Psoas muscle (tissue), 8 donors: ENCODE data around the gene SEMA4G. TPM values are rescaled to one million over a fixed set of nuclear protein-coding genes. Genes with fewer than 3 reads are reported as not detected.

Experiments
- ATAC-seq, 4 donors: fragments of 200-7000 bp; cut with Tn5 transposase; one replicate each; pipeline ENCODE4 v1.9.1; 2020; ENCODE audit warnings: moderate library complexity in 3 of 4, mild to moderate bottlenecking in 2 of 4
- DNase-seq, 2 donors: peaks; one replicate each; pipeline ENCODE4 v3.0.0-alpha.2; 2020
- H3K27ac ChIP-seq: fragments of 200-600 bp; one replicate; pipeline ENCODE4 v1.8.0; 2022
- H3K27me3 ChIP-seq, 3 donors: fragments of 200-600 bp in 1 of 3; one replicate each; pipeline versions ENCODE4 v1.6.1 to v1.8.0; 2013 to 2022; ENCODE audit warnings: low read length in 2 of 3, mild to moderate bottlenecking in 2 of 3, moderate library complexity in 1 of 3; ENCODE audit not compliant: insufficient read depth in 3 of 3
- H3K36me3 ChIP-seq, 2 donors: fragments of 200-600 bp in 1 of 2; one replicate each; pipeline versions ENCODE4 v1.6.1 to v1.8.0; 2013 to 2022; ENCODE audit warnings: low read depth in 1 of 2, mild to moderate bottlenecking in 1 of 2, moderate library complexity in 1 of 2; ENCODE audit not compliant: insufficient read depth in 1 of 2
- H3K4me1 ChIP-seq: fragments of 200-600 bp; one replicate; pipeline ENCODE4 v1.8.0; 2022
- H3K4me3 ChIP-seq: fragments of 200-600 bp; one replicate; pipeline ENCODE4 v1.8.0; 2022; ENCODE audit warnings: mild to moderate bottlenecking
- H3K9me3 ChIP-seq: fragments of 200-600 bp; one replicate; pipeline ENCODE4 v1.8.0; 2022
- CTCF ChIP-seq: fragments of 200-600 bp; IDR thresholded peaks from one replicate; pipeline ENCODE4 v1.8.0; 2022; ENCODE audit warnings: antibody characterized with exemption
- WGBS, 3 donors: extraction: QIAGEN DNeasy Blood & Tissue Kit; methylation state at CpG; one replicate each; pipeline versions ENCODE4 v1.1.6 to v1.1.7; 2013; 5-methylcytosine and 5-hydroxymethylcytosine counted together
- intact Hi-C, 2 donors: fragments of 100-400 bp; cut with DNase I; formaldehyde crosslinking; loops; one replicate each; pipeline versions ENCODE4 v1.11.0 to v1.14.2; 2022
- polyA plus RNA-seq, 3 donors: library from polyadenylated mRNA; stranded (reverse); fragments of 200-250 nt; gene quantifications; one replicate each; pipeline ENCODE4 v1.2.3, GENCODE V29; 2013
- total RNA-seq, 4 donors: library from RNA; stranded (reverse); fragmentation: NEBNext Ultra II Directional in 2 of 4; extraction: Animal tissue kit (Norgen Biotek cat#: 25700) in 2 of 4; gene quantifications; one replicate each; pipeline versions ENCODE4 v1.2.1 to v1.2.4, GENCODE V29; 2021 to 2023
- donor health status: healthy with polysubstance abuse.
- donor health status: DM: no; HTN: no; CAD: no; lungs with moderate emphysema.
- donor health status: Bipolar disorder and iron deficiency.
- donor health status: healthy.
- donor health status: DM: yes; HTN: yes; CAD: no.
- donor health status: DM: no; HTN: no; CAD: no.
- donor health status: DM: no; HTN: no; CAD: no.
- donor health status: DM: yes; HTN: yes; CAD: no.

The SEMA4G gene
- total and polyA plus RNA-seq, 7 donors = 0.08 to 1.4 (median 0.74) TPM

GRCh38 chr10:100981178-100981772 is 12.0 kb downstream of the SEMA4G start:
- no peak for TF ChIP-seq CTCF
- H3K4me1 ChIP-seq = peaks cover 2% of the 10 kb centered on the region
- WGBS, 3 donors = 83 to 88% (median 84%) methylated on average over 5 of the region's 5 CpGs
- no peak overlapping the region for H3K27ac ChIP-seq
- ATAC-seq (no peak), DNase-seq (no peak)
- H3K27me3 ChIP-seq = no peaks in the 10 kb centered on the region
- H3K9me3 ChIP-seq = no peaks in the 10 kb centered on the region
- peaks cover 0 to 76% of the 10 kb centered on the region in 2 donors for H3K36me3 ChIP-seq
- H3K4me3 ChIP-seq = no peak overlapping the region
- intact Hi-C loops = no loop called here

GRCh38 chr10:100982916-100983830 is 13.9 kb downstream of the SEMA4G start:
- peaks cover 0 to 77% of the 10 kb centered on the region in 2 donors for H3K36me3 ChIP-seq
- intact Hi-C loops = no loop called here
- no peaks in the 10 kb centered on the region for H3K27me3 ChIP-seq
- no peak overlapping the region for H3K4me3 ChIP-seq
- WGBS, 3 donors = 78 to 84% (median 80%) methylated on average over 24 of the region's 24 CpGs
- DNase-seq = peak in 1 of 2 donors; percentile 42
- H3K9me3 ChIP-seq = no peaks in the 10 kb centered on the region
- no peak overlapping the region for H3K27ac ChIP-seq
- peaks cover 11% of the 10 kb centered on the region for H3K4me1 ChIP-seq
- TF ChIP-seq CTCF = no peak
- ATAC-seq = no peak

GRCh38 chr10:100983868-100984671 is 14.8 kb downstream of the SEMA4G start:
- Histone ChIP-seq H3K4me1 (peaks cover 20% of the 10 kb centered on the region), H3K4me3 (no peak overlapping the region), H3K27ac (no peak overlapping the region), H3K27me3 (no peaks in the 10 kb centered on the region), H3K9me3 (no peaks in the 10 kb centered on the region), H3K36me3 (peaks cover 0 to 74% of the 10 kb centered on the region in 2 donors)
- no peak for ATAC-seq
- TF ChIP-seq CTCF = no peak
- DNase-seq = peak in 1 of 2 donors; percentile 28
- WGBS, 3 donors = 68 to 81% (median 80%) methylated on average over 13 of the region's 13 CpGs
- intact Hi-C loops = no loop called here

- no peaks in the 10 kb centered on the region for H3K27me3 ChIP-seq
- peaks cover 0 to 74% of the 10 kb centered on the region in 2 donors for H3K36me3 ChIP-seq
- no peak overlapping the region for H3K4me3 ChIP-seq
- no peak for ATAC-seq
- H3K9me3 ChIP-seq = no peaks in the 10 kb centered on the region
- TF ChIP-seq CTCF = no peak
- intact Hi-C loops = no loop called here
- H3K4me1 ChIP-seq = peaks cover 24% of the 10 kb centered on the region
- WGBS, 3 donors = 61 to 79% (median 62%) methylated on average over 2 of the region's 2 CpGs
- peak in 1 of 2 donors; percentile 31 for DNase-seq
- H3K27ac ChIP-seq = no peak overlapping the region
Measured at GRCh38 chr10:100984672-100985177, 15.4 kb downstream of the SEMA4G start.
